ENCODE data around the gene FARS2.

Gene FARS2

DNA sequence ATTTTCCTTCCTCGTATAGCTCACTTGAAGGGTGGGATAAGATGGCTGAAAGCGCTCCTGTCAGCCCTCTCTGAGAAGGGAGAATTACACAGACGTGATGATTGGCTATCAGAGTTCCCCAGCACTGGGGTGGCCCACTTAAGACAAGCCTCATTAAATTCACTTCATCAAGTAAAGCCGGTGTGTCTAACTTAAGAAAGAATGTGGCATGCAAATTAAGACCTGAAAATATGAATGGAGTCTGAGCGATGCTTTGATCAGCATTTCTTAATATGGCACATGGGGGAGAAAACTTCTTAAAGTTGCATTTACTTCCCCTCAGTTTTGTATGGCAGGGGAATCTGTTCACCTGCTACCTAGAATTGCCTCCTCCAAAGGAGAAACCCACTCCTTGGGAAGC, 369.3 kb downstream of the FARS2 start:
- Histone ChIP-seq H3K9ac (ENCODE audit: low read length) (no peak overlapping the region), H3K4me1 (ENCODE audit: control insufficient read depth, insufficient read depth, low read length) (no peaks in the 10 kb centered on the region)

DNA sequence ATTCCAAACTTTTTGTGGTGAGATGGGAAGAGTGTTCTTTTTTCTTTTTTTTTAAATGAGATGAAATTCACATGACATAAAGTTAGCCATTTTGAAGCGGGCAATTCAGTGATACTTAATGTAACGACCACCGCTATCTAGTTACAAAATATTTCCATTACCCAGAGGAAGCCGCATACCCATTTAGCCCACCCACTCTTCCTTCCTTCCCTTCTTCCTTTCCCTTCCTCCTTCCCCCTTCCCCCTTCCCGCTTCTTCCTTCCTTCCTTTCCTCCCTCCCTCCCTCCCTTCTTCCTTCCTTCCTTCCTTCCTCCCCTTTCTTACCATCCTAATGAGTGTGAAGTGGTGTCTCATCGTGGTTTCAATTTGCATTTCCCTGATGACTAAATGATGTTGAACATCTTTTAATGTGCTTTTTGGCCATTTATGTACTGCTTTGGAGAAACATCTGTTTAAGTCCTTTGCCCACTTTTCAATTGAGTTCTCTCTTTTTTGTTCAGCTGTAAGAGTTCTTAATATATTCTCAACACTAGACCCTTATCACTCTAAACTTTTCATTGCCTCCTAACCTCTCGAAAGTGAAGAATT, 371.1 kb downstream of the FARS2 start:
- no peaks in the 10 kb centered on the region for H3K36me3 ChIP-seq (ENCODE audit: control insufficient read depth, insufficient read depth, low read length)
- H3K4me1 ChIP-seq (ENCODE audit: control insufficient read depth, insufficient read depth, low read length) = no peaks in the 10 kb centered on the region
- H3K27me3 ChIP-seq (ENCODE audit: control insufficient read depth, insufficient read depth, low read length) = no peaks in the 10 kb centered on the region
- H3K9me3 ChIP-seq (ENCODE audit: control insufficient read depth, low read length) = no peaks in the 10 kb centered on the region
- no peak overlapping the region for H3K9ac ChIP-seq (ENCODE audit: low read length)
- no peak overlapping the region for H3K4me3 ChIP-seq (ENCODE audit: low read length)

More for the DNA sequence above, 369.3 kb downstream of the FARS2 start:
- Histone ChIP-seq H3K4me3 (ENCODE audit: low read length) (no peak overlapping the region), H3K36me3 (ENCODE audit: control insufficient read depth, insufficient read depth, low read length) (no peaks in the 10 kb centered on the region), H3K27me3 (ENCODE audit: control insufficient read depth, insufficient read depth, low read length) (no peaks in the 10 kb centered on the region), H3K9me3 (ENCODE audit: control insufficient read depth, low read length) (no peaks in the 10 kb centered on the region)

DNA sequence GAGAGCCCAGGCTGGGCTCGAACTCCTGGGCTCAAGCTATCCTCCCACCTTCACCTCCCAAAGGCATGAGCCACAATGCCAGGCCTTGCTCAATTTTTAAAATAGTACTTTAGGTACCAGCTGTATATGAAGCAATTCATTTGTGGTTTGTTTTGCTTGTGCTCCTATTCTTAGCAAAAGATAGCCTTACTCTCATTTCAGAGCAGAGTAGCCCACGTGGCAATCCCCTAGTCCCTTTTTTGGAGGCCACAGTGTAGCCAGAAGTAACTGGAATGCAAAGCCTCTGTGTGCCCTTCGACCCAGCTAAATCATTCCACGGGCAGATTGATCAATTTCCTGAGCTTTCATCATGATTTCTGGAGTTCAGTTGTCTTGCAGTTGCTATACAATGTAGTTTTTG, 373.2 kb downstream of the FARS2 start:
- H3K9ac ChIP-seq (ENCODE audit: low read length) = no peak overlapping the region
- H3K4me1 ChIP-seq (ENCODE audit: control insufficient read depth, insufficient read depth, low read length) = no peaks in the 10 kb centered on the region

DNA sequence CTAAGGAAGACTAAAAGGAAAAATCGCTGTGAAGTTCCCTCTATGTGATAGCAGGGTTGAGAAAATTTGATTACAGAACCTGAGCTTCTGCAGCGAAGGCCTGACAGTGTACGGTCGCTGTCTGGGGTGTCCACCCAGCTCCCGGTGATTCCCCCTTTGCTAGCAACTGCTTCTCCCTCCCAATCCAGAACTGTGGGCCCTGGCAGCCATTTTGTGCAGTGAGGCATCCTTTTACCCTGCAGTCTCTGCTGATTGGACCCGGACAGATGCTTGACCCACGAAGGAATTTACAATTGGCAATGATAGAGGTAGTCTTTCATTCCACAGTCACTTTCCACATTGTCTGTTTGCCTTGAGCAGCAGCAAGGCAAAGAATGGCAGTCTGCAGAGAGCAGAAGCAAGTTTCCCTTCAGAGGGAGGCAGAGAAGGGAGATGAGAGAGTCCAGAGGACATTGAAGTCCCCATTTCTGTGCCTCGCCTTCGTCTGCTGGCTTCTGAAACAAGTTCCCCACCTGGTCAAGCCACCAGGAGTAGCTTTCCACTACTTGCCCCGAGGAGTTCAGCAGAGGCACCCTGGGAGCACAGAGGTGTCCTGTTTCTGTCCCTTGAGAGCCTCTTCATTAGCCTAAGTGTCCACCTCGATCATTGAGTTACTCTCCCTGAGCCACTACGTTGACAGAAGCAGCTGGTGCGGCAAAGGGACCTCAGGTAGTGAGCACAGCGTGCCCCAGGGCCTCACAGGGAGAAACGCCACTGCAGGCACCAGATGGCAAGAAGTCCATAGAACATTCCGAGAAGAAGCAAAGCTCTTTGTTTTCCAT, 375.1 kb downstream of the FARS2 start:
- Histone ChIP-seq H3K36me3 (ENCODE audit: control insufficient read depth, insufficient read depth, low read length) (no peaks in the 10 kb centered on the region), H3K4me3 (ENCODE audit: low read length) (no peak overlapping the region), H3K4me1 (ENCODE audit: control insufficient read depth, insufficient read depth, low read length) (no peaks in the 10 kb centered on the region), H3K9ac (ENCODE audit: low read length) (no peak overlapping the region), H3K9me3 (ENCODE audit: control insufficient read depth, low read length) (no peaks in the 10 kb centered on the region), H3K27me3 (ENCODE audit: control insufficient read depth, insufficient read depth, low read length) (no peaks in the 10 kb centered on the region)

More for the DNA sequence above, 373.2 kb downstream of the FARS2 start:
- no peak overlapping the region for H3K4me3 ChIP-seq (ENCODE audit: low read length)
- no peaks in the 10 kb centered on the region for H3K27me3 ChIP-seq (ENCODE audit: control insufficient read depth, insufficient read depth, low read length)
- H3K36me3 ChIP-seq (ENCODE audit: control insufficient read depth, insufficient read depth, low read length) = no peaks in the 10 kb centered on the region
- H3K9me3 ChIP-seq (ENCODE audit: control insufficient read depth, low read length) = no peaks in the 10 kb centered on the region

DNA sequence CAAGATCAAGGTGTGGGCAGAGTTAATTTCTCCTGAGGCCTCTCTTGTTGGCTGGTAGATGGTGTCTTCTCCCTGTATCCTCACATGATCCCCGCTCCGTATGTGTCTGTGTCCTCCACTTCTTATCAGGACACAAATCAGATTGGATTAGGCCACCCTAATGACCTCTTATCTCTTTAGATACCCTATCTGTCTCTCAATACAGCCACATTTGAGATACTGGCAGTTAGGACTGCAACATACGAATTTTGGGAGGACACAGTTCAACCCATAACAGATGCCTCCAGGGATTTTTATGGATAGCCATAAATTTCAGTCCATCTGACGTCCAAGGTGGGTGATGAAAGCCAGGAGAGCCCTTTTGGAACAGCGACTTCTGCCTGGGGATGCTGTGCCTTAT, 376.4 kb downstream of the FARS2 start:
- Histone ChIP-seq H3K36me3 (ENCODE audit: control insufficient read depth, insufficient read depth, low read length) (no peaks in the 10 kb centered on the region), H3K9me3 (ENCODE audit: control insufficient read depth, low read length) (no peaks in the 10 kb centered on the region), H3K4me3 (ENCODE audit: low read length) (no peak overlapping the region), H3K27me3 (ENCODE audit: control insufficient read depth, insufficient read depth, low read length) (no peaks in the 10 kb centered on the region), H3K9ac (ENCODE audit: low read length) (no peak overlapping the region), H3K4me1 (ENCODE audit: control insufficient read depth, insufficient read depth, low read length) (no peaks in the 10 kb centered on the region)

DNA sequence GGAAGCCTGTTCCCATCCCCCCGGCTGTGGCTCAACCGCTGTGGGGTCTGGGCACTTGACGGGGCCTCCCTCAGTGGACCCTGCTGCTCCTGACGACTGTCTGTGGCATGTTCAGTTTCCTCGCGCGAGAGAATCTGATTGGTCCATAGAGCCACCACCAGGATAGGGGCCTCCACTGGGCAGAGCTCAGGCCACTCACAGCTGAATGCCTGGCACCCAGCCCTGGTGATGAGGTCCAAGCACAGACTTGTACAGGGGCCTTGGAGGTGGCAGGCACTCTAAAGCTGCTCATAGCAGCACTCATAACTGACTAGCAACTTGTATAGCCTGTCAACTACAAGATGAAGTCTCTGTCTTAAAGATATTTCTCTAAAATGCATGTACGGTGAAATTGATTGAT, 377.4 kb downstream of the FARS2 start:
- Histone ChIP-seq H3K36me3 (ENCODE audit: control insufficient read depth, insufficient read depth, low read length) (no peaks in the 10 kb centered on the region), H3K27me3 (ENCODE audit: control insufficient read depth, insufficient read depth, low read length) (no peaks in the 10 kb centered on the region), H3K4me1 (ENCODE audit: control insufficient read depth, insufficient read depth, low read length) (no peaks in the 10 kb centered on the region), H3K9ac (ENCODE audit: low read length) (no peak overlapping the region), H3K9me3 (ENCODE audit: control insufficient read depth, low read length) (no peaks in the 10 kb centered on the region), H3K4me3 (ENCODE audit: low read length) (no peak overlapping the region)

DNA sequence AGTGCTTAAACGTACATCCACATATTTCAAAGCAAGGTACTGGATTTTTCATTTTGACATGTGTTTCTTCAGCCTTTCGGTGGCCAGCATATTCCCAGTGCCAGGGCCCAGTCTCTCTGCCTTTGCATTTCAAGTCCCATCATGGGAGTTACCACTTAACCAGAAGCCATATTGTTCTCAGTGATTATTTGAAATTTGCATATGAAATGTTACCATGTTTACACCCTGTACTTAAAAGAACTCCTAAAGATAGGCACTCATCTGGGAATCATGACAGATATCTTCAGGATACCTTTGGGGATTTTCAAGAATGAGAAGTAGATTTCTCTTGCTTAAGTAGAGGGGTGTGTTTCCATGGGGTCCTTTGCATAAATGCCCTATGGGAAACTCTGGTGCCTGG, 377.9 kb downstream of the FARS2 start:
- no peaks in the 10 kb centered on the region for H3K36me3 ChIP-seq (ENCODE audit: control insufficient read depth, insufficient read depth, low read length)
- no peaks in the 10 kb centered on the region for H3K27me3 ChIP-seq (ENCODE audit: control insufficient read depth, insufficient read depth, low read length)
- no peaks in the 10 kb centered on the region for H3K9me3 ChIP-seq (ENCODE audit: control insufficient read depth, low read length)
- H3K9ac ChIP-seq (ENCODE audit: low read length) = no peak overlapping the region
- no peaks in the 10 kb centered on the region for H3K4me1 ChIP-seq (ENCODE audit: control insufficient read depth, insufficient read depth, low read length)
- no peak overlapping the region for H3K4me3 ChIP-seq (ENCODE audit: low read length)

DNA sequence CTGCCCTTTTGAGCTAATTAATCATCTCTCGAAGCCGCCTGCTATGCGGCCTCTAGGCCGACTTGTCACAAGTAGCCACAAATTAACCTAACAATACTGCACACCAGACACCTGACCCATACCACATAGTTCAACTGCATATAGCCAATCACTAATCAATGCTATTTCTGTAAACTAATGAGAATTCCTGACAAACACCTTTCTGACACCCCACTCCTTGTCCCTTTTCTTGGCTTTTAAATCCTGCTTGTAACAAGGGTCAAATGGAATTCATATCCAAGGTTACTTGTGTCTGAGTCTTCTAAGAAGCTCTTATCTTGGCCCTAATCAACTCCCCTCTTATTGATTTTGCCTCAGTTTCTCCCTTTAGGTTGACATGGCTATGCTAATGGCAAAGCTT, 379.3 kb downstream of the FARS2 start:
- Histone ChIP-seq H3K9me3 (ENCODE audit: control insufficient read depth, low read length) (no peaks in the 10 kb centered on the region), H3K36me3 (ENCODE audit: control insufficient read depth, insufficient read depth, low read length) (no peaks in the 10 kb centered on the region), H3K4me1 (ENCODE audit: control insufficient read depth, insufficient read depth, low read length) (no peaks in the 10 kb centered on the region), H3K4me3 (ENCODE audit: low read length) (no peak overlapping the region), H3K27me3 (ENCODE audit: control insufficient read depth, insufficient read depth, low read length) (no peaks in the 10 kb centered on the region), H3K9ac (ENCODE audit: low read length) (no peak overlapping the region)

DNA sequence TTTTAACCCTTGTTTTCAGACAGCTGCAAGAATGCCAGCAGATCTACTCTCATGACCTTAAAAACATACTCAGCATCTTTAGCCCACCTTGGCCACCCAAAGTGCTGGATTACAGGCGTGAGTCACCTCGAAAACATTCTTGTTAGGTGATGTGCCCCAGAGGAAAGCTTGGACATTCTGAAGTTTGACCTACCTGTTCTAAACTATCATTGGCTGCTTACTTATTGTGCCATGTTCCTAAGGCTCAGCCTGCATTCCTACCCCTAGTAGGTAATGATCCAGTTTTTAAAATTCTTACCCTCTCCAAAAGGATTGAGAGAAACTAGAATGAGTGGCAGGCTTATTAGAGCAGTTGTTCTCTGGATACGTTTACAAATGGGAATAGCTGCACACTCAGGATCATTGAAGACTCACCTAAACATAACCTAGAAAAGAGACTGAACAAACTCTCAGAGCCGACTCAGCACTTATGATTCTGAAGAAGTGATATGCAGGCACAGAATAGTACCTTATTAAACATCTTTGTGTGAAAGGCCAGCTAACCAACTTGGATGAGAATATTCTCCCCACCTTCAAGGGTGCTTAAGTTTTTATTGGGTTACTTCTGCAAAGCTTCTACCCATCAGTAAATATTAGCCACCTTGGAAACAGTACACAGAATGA, 383.3 kb downstream of the FARS2 start:
- Histone ChIP-seq H3K36me3 (ENCODE audit: control insufficient read depth, insufficient read depth, low read length) (no peaks in the 10 kb centered on the region), H3K27me3 (ENCODE audit: control insufficient read depth, insufficient read depth, low read length) (no peaks in the 10 kb centered on the region), H3K9ac (ENCODE audit: low read length) (no peak overlapping the region), H3K4me3 (ENCODE audit: low read length) (no peak overlapping the region), H3K4me1 (ENCODE audit: control insufficient read depth, insufficient read depth, low read length) (no peaks in the 10 kb centered on the region), H3K9me3 (ENCODE audit: control insufficient read depth, low read length) (no peaks in the 10 kb centered on the region)

DNA sequence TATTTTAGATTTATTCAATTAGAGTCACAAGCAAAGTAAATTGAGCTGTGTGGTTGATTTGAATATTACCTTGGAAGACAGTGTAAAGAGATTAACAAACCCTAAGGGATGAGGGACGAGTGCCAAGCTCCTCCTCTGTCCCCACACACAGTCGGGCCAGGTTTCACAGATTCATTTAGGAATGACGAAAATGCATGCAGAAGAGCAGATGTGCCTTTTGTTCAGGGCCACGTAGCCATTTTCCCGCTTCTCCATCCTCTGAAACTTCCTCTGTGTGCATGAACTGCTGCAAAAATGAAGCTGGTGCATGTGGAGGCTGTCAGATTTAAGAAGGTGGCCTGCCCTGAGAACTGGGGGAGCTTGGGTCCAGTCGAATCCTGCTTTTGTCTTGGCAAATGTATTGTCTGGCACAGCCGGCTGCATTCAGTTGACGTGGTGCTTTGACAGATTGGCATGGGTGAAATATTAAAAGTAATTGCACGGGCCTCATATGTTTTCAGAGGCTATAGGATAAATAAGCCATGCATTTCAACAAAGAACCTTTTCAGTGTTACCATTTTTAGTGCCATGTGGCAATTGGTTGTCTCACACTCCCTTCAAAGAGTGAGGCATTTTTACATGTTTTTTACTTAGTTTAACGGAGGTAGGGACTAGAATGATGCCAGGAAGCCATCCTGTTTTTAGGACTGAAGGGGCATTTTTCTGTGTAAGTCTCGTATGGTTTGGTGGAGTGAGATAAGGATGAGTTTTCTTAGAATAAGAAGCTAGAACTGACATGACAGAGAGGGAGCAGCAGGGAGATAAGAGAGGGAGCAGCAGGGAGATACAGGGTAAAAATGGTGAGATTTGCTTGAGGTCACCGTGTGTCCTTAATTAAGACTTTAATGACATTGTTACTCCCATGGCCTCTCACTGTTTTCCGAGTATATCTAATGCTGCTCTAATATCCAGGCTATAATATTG, 384.3 kb downstream of the FARS2 start:
- H3K4me1 ChIP-seq (ENCODE audit: control insufficient read depth, insufficient read depth, low read length) = no peaks in the 10 kb centered on the region
- H3K36me3 ChIP-seq (ENCODE audit: control insufficient read depth, insufficient read depth, low read length) = no peaks in the 10 kb centered on the region
- H3K9me3 ChIP-seq (ENCODE audit: control insufficient read depth, low read length) = no peaks in the 10 kb centered on the region
- H3K9ac ChIP-seq (ENCODE audit: low read length) = no peak overlapping the region
- no peaks in the 10 kb centered on the region for H3K27me3 ChIP-seq (ENCODE audit: control insufficient read depth, insufficient read depth, low read length)
- no peak overlapping the region for H3K4me3 ChIP-seq (ENCODE audit: low read length)

DNA sequence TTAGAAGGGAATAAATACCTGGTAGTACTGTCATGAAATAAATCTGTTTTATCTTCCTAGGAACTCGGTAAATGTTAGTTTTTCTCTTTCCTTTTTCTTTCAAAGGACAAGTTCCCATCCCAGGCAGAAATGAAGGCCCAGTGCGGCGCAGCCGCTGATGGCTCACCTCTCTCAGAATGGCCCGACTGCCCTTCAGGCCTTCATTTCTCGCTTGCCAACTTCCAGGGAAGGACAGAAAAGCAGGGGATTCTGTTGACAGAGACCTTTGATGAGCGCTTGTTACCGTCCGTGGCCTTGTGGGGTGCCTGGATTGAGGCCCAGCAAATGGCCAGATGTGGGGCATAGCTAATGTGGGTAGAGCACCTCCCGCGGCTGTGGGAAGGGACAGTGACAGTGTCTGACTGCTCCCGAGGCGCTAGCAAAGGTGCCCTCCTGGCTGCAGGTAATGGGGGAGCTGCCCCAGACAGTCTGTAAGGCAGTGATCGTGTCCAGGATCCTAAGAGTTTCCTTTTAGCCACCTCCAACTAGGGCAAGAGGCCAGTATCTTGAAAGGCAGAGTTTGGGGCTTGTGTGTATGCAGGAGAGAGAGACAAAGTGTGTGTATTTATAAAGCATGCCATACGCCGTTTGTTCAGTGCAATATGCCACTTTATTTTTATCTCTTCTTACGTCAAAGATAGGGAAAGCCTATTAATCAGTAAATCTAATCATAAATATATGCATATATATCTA, 391.3 kb downstream of the FARS2 start:
- Histone ChIP-seq H3K36me3 (ENCODE audit: control insufficient read depth, insufficient read depth, low read length) (no peaks in the 10 kb centered on the region), H3K4me3 (ENCODE audit: low read length) (no peak overlapping the region), H3K9ac (ENCODE audit: low read length) (no peak overlapping the region), H3K4me1 (ENCODE audit: control insufficient read depth, insufficient read depth, low read length) (no peaks in the 10 kb centered on the region), H3K27me3 (ENCODE audit: control insufficient read depth, insufficient read depth, low read length) (no peaks in the 10 kb centered on the region), H3K9me3 (ENCODE audit: control insufficient read depth, low read length) (no peaks in the 10 kb centered on the region)
